Neural progenitor cell (in vitro differentiated cells): ENCODE data around the gene HDAC11. TPM values are rescaled to one million over a fixed set of nuclear protein-coding genes. Genes with fewer than 3 reads are reported as not detected.

Experiments used
- DNase-seq: peaks from one replicate; pipeline ENCODE4 v3.0.0-alpha.2; 2016; ENCODE audit warnings: low spot score
- H2AFZ ChIP-seq: fragments of 200-600 bp; sonication (generic); replicated peaks from 2 replicates; pipeline ENCODE4 v1.6.1; 2016; ENCODE audit warnings: antibody characterized with exemption
- H3F3A ChIP-seq: fragments of 200-600 bp; sonication (generic); 2 replicates; pipeline ENCODE4 v1.6.1; 2016; ENCODE audit warnings: antibody characterized with exemption, low read depth
- H3K27ac ChIP-seq: fragments of 200-600 bp; sonication (generic); 2 replicates; pipeline ENCODE4 v1.5.1; 2016; ENCODE audit warnings: mild to moderate bottlenecking
- H3K27me3 ChIP-seq: fragments of 200-600 bp; sonication (generic); 2 replicates; pipeline ENCODE4 v1.6.1; 2016; ENCODE audit warnings: mild to moderate bottlenecking, moderate library complexity
- H3K36me3 ChIP-seq: fragments of 200-600 bp; sonication (generic); 2 replicates; pipeline ENCODE4 v1.5.1; 2016
- H3K4me1 ChIP-seq: fragments of 200-600 bp; sonication (generic); 2 replicates; pipeline ENCODE4 v1.6.1; 2016; ENCODE audit warnings: mixed run types
- H3K4me2 ChIP-seq: fragments of 200-600 bp; sonication (generic); 2 replicates; pipeline ENCODE4 v1.6.1; 2016
- H3K4me3 ChIP-seq: fragments of 200-600 bp; sonication (generic); 2 replicates; pipeline ENCODE4 v1.5.1; 2016
- H3K79me2 ChIP-seq: fragments of 200-600 bp; sonication (generic); 2 replicates; pipeline ENCODE4 v1.6.1; 2016; ENCODE audit warnings: low read depth
- H3K9ac ChIP-seq: fragments of 200-600 bp; sonication (generic); 2 replicates; pipeline ENCODE4 v1.6.1; 2016
- H3K9me3 ChIP-seq: fragments of 200-600 bp; sonication (generic); 2 replicates; pipeline ENCODE4 v1.5.1; 2016; ENCODE audit warnings: low read depth
- H4K20me1 ChIP-seq: fragments of 200-600 bp; sonication (generic); 2 replicates; pipeline ENCODE4 v1.6.1; 2016; ENCODE audit warnings: low read depth
- H3K27ac Mint-ChIP-seq: 3 replicates; pipeline ENCODE4 v1.8.0; 2021; ENCODE audit warnings: mixed read lengths
- H3K27me3 Mint-ChIP-seq: 2 replicates; pipeline ENCODE4 v1.8.0; 2022; ENCODE audit warnings: low read depth, mild to moderate bottlenecking, inconsistent platforms, moderate library complexity, mixed read lengths; ENCODE audit not compliant: insufficient read depth
- H3K36me3 Mint-ChIP-seq: 3 replicates; pipeline ENCODE4 v1.8.0; 2021; ENCODE audit warnings: mixed read lengths
- H3K4me1 Mint-ChIP-seq: 3 replicates; pipeline ENCODE4 v1.8.0; 2021; ENCODE audit warnings: mixed read lengths
- H3K4me3 Mint-ChIP-seq: 3 replicates; pipeline ENCODE4 v1.8.0; 2021; ENCODE audit warnings: mild to moderate bottlenecking, moderate library complexity, mixed read lengths
- H3K9me3 Mint-ChIP-seq: 3 replicates; pipeline ENCODE4 v1.8.0; 2020; ENCODE audit warnings: mixed read lengths
- CTCF ChIP-seq: fragments of 200-600 bp; sonication (generic); IDR thresholded peaks from 2 replicates; pipeline ENCODE4 v1.5.1; 2017; ENCODE audit warnings: antibody characterized with exemption, mild to moderate bottlenecking
- EZH2 ChIP-seq: fragments of 200-600 bp; sonication (generic); IDR thresholded peaks from 2 replicates; pipeline ENCODE4 v1.6.1; 2017; ENCODE audit warnings: antibody characterized with exemption, mild to moderate bottlenecking, moderate library complexity
- EZH2phosphoT487 ChIP-seq: fragments of 200-600 bp; sonication (generic); IDR thresholded peaks from 2 replicates; pipeline ENCODE4 v1.6.1; 2017; ENCODE audit warnings: antibody characterized with exemption
- total RNA-seq: library from RNA; depleted of rRNA; stranded (reverse); fragments of >200 nt; gene quantifications from 2 replicates; pipeline ENCODE4 v1.2.3, GENCODE V29; 2015; ENCODE audit warnings: low replicate concordance

HDAC11 gene
- total RNA-seq, 1 donor from 2014 or later: 4.8 TPM

- no peaks in the 10 kb centered on the region for H3K36me3 Mint-ChIP-seq
- peak overlapping the region; percentile 90 for H3K27ac Mint-ChIP-seq
- Histone ChIP-seq H3K27ac (no peak overlapping the region), H3F3A (no peaks in the 10 kb centered on the region), H3K79me2 (no peaks in the 10 kb centered on the region), H3K4me2 (no peak overlapping the region), H3K27me3 (no peaks in the 10 kb centered on the region), H3K4me3 (no peak overlapping the region), H3K36me3 (no peaks in the 10 kb centered on the region), H4K20me1 (no peaks in the 10 kb centered on the region), H3K4me1 (peaks cover 7% of the 10 kb centered on the region), H3K9me3 (no peaks in the 10 kb centered on the region), H2AFZ (peak overlapping the region; percentile 68), H3K9ac (no peak overlapping the region)
- TF ChIP-seq EZH2 (no peak), CTCF (no peak), EZH2phosphoT487 (no peak)
- H3K27me3 Mint-ChIP-seq: peaks cover 16% of the 10 kb centered on the region
- peak overlapping the region; percentile 53 for H3K4me3 Mint-ChIP-seq
- H3K9me3 Mint-ChIP-seq: peaks cover 2% of the 10 kb centered on the region
- peaks cover 42% of the 10 kb centered on the region for H3K4me1 Mint-ChIP-seq
- no peak for DNase-seq
Measured at GRCh38 chr3:13536832-13537231, 56.7 kb downstream of the HDAC11 start.

- Histone ChIP-seq H3K4me2 (no peak overlapping the region), H3K79me2 (no peaks in the 10 kb centered on the region), H3F3A (no peaks in the 10 kb centered on the region), H3K27me3 (no peaks in the 10 kb centered on the region), H3K4me3 (no peak overlapping the region), H3K9me3 (no peaks in the 10 kb centered on the region), H3K9ac (no peak overlapping the region), H2AFZ (peak overlapping the region; percentile 68), H3K36me3 (no peaks in the 10 kb centered on the region), H4K20me1 (no peaks in the 10 kb centered on the region), H3K27ac (no peak overlapping the region), H3K4me1 (peaks cover 7% of the 10 kb centered on the region)
- H3K4me1 Mint-ChIP-seq: peaks cover 42% of the 10 kb centered on the region
- DNase-seq: no peak
- TF ChIP-seq EZH2 (no peak), CTCF (no peak), EZH2phosphoT487 (no peak)
- H3K36me3 Mint-ChIP-seq: no peaks in the 10 kb centered on the region
- H3K27ac Mint-ChIP-seq: peak overlapping the region; percentile 74
- peaks cover 16% of the 10 kb centered on the region for H3K27me3 Mint-ChIP-seq
- H3K9me3 Mint-ChIP-seq: peaks cover 4% of the 10 kb centered on the region
- peak overlapping the region; percentile 15 for H3K4me3 Mint-ChIP-seq
Measured at GRCh38 chr3:13537244-13537908, 57.3 kb downstream of the HDAC11 start.

GRCh38 chr3:13537909-13538296, 57.8 kb downstream of the HDAC11 start:
- Histone ChIP-seq H4K20me1 (no peaks in the 10 kb centered on the region), H3K27ac (no peak overlapping the region), H2AFZ (no peak overlapping the region), H3K36me3 (no peaks in the 10 kb centered on the region), H3K4me2 (no peak overlapping the region), H3K4me3 (no peak overlapping the region), H3K9me3 (no peaks in the 10 kb centered on the region), H3K4me1 (peaks cover 7% of the 10 kb centered on the region), H3K9ac (no peak overlapping the region), H3F3A (no peaks in the 10 kb centered on the region), H3K27me3 (no peaks in the 10 kb centered on the region), H3K79me2 (no peaks in the 10 kb centered on the region)
- DNase-seq: no peak
- peaks cover 16% of the 10 kb centered on the region for H3K27me3 Mint-ChIP-seq
- peaks cover 4% of the 10 kb centered on the region for H3K9me3 Mint-ChIP-seq
- no peak for TF ChIP-seq EZH2phosphoT487
- no peak for TF ChIP-seq EZH2
- no peak for TF ChIP-seq CTCF
- H3K4me1 Mint-ChIP-seq: peaks cover 42% of the 10 kb centered on the region
- no peak overlapping the region for H3K4me3 Mint-ChIP-seq
- no peaks in the 10 kb centered on the region for H3K36me3 Mint-ChIP-seq
- H3K27ac Mint-ChIP-seq: no peak overlapping the region
